Astrocyte of the cerebellum (primary cell): ENCODE measurements around the gene S100A4.

Experiments used
- DNase-seq: peaks from one replicate; pipeline ENCODE4 v3.0.0-alpha.2; 2011; ENCODE audit warnings: low read depth
- H3K4me3 ChIP-seq: 2 replicates; pipeline ENCODE4 v1.5.1; 2011; ENCODE audit warnings: mild to moderate bottlenecking, low read depth, low read length, moderate library complexity
- CTCF ChIP-seq: IDR thresholded peaks from 2 replicates; pipeline ENCODE4 v1.5.1; 2012; ENCODE audit warnings: low read length, low read depth, moderate library complexity, mild to moderate bottlenecking; ENCODE audit errors: missing control alignments
- in situ Hi-C: cut with HindIII; loops from 2 replicates; pipeline ENCODE4 v1.10.0; 2017; ENCODE audit warnings: low sequenced_read_pairs

Gene S100A4

GRCh38 chr1:153537376-153537730, 8.3 kb downstream of the S100A4 start:
- in situ Hi-C loops, result no loop called here
- no peak for TF ChIP-seq CTCF

GRCh38 chr1:153536671-153537375, 8.8 kb downstream of the S100A4 start:
- peak overlapping the region; percentile 82 for H3K4me3 ChIP-seq
- DNase-seq, result no peak
- TF ChIP-seq CTCF, result no peak
- in situ Hi-C loops, result no loop called here

More at GRCh38 chr1:153537376-153537730, 8.3 kb downstream of the S100A4 start:
- no peak for DNase-seq
- H3K4me3 ChIP-seq, result no peak overlapping the region

GRCh38 chr1:153536012-153536670, 9.5 kb downstream of the S100A4 start:
- H3K4me3 ChIP-seq, result peak overlapping the region; percentile 82
- no peak for TF ChIP-seq CTCF
- in situ Hi-C loops, result no loop called here
- DNase-seq, result peak; percentile 42

GRCh38 chr1:153535242-153536011, 10.2 kb downstream of the S100A4 start, which contains the start of gene S100A6:
Gene S100A6, minus strand, starts transcription at chr1:153535991. Its CDS starts 652 bp downstream, at chr1:153535339.
- no peak for DNase-seq
- peak within 1 kb of the TSS; percentile 82 for H3K4me3 ChIP-seq
- in situ Hi-C loops, result no loop called here
- no peak for TF ChIP-seq CTCF

GRCh38 chr1:153534925-153535241, 10.7 kb downstream of the S100A4 start:
- in situ Hi-C loops, result no loop called here
- H3K4me3 ChIP-seq, result peak overlapping the region; percentile 82

More at GRCh38 chr1:153534925-153535241, 10.7 kb downstream of the S100A4 start:
- DNase-seq, result no peak
- TF ChIP-seq CTCF, result no peak
